ENCODE data around the gene SPEF1.
"Not testable (repeated sequence)": the region's sequence is repeated elsewhere in the genome, so short reads cannot be mapped to it uniquely, and the experiment has no call there.

The SPEF1 gene

DNA sequence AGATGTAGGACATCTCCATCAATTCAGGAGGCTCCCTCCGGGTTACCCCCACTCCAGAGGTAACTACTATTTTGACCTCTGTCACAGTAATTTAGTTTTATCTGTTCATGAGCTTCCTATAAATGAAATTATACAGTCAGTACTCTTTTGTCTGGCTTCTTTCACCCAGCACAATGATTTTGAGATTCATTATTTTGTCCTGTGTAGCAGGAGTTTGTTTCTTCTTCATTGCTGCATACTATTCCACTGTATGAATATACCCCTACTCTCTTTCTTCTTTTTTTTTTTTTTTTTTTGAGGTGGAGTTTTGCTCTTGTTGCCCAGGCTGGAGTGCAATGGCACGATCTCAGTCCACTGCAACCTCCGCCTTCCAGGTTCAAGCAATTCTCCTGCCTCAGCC lies 27.3 kb upstream of the SPEF1 start:
- no peak for DNase-seq (ENCODE audit: low spot score)

DNA sequence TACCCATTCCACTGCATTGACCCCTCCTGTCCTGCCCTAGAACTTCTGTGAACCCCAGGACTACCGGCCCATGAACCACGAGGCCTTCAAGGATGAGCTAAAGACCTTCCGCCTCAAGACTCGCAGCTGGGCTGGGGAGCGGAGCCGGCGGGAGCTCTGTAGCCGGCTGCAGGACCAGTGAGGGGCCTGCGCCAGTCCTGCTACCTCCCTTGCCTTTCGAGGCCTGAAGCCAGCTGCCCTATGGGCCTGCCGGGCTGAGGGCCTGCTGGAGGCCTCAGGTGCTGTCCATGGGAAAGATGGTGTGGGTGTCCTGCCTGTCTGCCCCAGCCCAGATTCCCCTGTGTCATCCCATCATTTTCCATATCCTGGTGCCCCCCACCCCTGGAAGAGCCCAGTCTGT lies 23.5 kb upstream of the SPEF1 start:
- no peak for DNase-seq (ENCODE audit: low spot score)

DNA sequence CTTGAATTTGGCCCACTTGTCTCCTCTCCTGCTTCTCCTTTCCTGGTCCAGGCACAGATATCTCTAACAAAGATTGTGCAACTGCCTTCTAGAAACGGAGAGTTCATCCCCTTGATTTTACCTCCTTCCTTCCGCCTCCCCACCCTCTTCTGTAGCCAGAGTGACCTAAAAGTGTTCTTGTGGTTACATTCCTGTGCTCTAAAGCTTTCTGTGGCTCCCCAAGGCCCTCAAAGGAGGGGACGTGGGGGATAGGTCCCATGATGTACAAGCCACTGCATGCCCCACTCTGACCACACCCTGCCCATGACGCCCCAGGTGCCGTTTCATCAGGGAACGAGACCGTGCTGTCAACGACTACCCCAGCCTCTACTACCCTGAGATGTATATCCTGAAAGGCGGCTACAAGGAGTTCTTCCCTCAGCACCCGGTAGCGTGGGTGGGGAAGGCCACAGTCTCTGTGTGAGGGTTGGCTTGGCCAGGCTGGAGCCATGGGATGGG lies 23.1 kb upstream of the SPEF1 start:
- no peak for DNase-seq (ENCODE audit: low spot score)

DNA sequence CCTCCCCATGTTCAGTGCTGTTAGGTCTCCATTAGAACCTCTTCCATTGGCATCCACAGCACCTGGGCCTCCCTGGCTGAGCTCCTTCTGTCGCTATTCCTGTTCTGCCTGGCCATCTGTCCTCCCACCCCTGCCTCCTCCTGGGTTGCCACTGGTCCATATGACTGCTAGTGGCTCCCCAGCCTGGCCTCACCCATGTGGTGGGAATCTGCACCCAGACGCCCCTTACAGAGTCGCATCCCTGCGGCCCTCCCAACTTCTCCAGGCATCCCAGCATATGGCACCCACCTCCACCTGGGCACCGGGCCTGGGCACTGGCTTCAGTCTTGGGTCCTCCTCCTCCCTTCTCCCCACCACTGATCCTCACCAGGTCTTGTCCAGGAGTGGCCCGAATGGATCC lies 22.6 kb upstream of the SPEF1 start:
- DNase-seq (ENCODE audit: low spot score): no peak

DNA sequence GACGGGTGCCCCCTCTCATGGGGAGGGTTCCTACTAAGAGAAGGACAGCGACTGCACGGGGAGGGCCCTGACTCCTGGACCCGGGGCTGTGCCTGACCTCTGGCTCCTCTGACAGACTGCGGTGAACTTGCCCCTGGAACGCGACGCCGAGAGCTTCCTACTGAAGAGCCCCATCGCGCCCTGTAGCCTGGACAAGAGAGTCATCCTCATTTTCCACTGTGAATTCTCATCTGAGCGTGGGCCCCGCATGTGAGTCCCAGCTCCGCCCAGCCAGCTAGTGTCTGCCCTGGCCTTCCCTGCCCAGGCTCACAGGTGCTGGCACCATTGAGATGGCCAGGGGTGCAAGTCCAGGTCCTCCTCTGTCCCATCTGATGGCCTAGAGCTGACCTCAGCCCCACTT lies 22.0 kb upstream of the SPEF1 start:
- no peak for DNase-seq (ENCODE audit: low spot score)

DNA sequence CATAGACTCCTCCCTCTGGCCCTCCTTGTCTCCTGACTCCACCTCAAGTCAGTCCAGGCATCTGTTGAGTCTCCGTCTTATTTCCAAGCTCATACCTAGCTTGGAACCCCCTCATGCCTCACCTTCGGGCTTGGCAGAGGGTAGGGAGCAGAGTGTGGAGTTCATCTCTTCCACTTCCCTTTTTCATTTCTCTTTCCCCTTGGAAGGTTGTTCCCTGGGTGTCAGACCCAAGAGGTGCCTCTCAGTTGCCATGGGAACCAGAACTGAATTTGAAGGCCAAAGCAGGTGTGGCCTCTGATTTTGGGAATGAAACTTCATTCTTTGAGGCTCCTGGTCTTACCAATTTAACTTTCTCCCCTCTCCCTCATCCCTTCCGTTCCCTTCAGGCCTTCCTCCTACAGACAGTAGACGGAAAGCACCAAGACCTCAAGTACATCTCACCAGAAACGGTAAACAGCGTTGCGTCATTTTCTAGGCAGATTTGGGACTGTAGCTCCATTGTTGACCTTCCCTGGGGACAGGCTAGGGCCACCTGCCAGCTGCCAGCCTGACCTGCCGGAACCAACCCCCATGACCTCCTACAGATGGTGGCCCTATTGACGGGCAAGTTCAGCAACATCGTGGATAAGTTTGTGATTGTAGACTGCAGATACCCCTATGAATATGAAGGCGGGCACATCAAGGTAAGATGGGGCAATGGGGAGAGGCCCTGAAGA lies 21.4 kb upstream of the SPEF1 start:
- DNase-seq (ENCODE audit: low spot score): no peak

DNA sequence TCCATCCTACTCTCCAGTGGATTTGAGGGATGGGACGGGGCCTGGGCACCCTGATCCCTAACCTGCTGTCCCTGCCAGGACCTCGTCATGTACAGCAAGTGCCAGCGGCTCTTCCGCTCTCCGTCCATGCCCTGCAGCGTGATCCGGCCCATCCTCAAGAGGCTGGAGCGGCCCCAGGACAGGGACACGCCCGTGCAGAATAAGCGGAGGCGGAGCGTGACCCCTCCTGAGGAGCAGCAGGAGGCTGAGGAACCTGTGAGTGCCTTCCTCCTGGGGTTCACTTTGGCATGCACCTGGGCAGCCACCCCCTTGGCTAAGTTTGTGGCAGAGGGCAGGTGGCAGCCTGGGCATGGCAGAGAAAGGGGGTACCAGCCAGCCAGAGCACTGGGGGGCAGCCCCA lies 20.6 kb upstream of the SPEF1 start:
- no peak for DNase-seq (ENCODE audit: low spot score)

DNA sequence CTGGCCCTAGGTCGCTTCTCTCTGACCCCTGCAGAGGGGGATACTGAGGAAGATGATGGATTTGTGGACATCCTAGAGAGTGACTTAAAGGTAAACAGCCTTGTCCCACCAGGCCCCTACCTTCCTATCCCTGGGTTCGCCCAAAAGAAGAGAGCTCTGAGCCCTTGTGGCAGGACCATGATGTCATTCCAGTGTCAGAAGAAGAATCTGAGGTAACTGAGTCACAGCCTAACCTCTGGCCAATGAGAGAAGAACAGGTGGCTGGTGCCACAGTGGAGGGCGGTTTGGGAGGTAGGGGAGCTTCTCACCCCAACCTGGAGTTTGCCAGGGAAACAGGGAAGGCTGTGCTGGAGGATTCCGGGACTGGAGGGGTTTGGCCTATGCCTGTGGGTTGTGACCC lies 20.1 kb upstream of the SPEF1 start:
- DNase-seq (ENCODE audit: low spot score): no peak

DNA sequence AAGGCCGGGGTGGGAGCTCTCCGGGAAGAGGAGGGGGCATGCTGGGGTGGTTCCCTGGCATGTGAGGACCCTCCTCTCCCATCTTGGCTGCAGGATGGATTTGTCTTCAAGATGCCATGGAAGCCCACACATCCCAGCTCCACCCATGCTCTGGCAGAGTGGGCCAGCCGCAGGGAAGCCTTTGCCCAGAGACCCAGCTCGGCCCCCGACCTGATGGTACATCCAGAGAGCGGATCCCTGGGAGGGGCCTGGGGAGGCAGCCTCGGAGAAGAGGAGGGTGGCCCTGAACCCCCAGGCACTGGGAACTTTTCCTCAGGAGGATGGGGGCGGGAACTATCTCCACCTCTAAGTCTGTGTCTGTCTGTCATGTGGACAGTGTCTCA lies 19.6 kb upstream of the SPEF1 start:
- no peak for DNase-seq (ENCODE audit: low spot score)

DNA sequence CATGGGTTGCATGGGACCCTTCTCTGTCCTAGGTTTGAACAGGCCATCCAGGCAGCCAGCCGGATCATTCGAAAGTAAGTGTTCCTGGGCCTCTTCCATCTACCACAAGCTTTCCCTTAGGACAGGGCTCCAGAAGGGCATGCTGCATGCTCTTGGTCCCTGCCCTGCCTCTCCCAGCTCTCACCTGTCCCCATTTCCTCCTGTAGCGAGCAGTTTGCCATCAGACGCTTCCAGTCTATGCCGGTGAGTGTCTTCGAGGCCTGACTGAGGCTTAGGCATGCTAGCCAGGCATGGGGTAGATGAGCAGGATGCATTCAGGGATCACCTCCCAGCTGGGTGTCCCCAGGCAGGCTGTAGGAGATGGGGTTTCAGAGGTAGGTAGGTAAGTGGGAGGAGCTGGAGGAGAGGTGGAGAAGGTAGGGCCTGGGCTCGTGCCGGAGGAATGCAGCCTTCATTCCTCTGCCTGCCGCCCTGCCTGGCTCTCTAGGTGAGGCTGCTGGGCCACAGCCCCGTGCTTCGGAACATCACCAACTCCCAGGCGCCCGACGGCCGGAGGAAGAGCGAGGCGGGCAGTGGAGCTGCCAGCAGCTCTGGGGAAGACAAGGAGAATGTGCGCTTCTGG lies 19.1 kb upstream of the SPEF1 start:
- no peak for DNase-seq (ENCODE audit: low spot score)

DNA sequence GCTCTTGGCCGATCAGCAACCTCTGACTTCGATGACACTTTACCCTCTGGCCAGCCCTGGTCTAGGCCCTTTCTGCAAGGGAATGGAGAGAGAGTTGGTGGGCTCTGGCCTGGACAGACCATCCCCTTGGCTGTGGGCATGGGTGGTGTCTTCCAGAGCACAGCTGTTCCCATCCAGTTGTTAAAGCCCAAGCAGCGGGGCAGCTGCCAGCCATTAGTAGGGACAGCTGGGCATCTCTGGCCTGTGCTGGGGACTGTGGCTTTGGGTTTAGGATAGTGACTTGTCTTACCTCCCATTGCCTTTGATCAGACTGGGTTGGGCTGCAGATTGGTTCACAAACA lies 17.6 kb upstream of the SPEF1 start:
- no peak for DNase-seq (ENCODE audit: low spot score)

DNA sequence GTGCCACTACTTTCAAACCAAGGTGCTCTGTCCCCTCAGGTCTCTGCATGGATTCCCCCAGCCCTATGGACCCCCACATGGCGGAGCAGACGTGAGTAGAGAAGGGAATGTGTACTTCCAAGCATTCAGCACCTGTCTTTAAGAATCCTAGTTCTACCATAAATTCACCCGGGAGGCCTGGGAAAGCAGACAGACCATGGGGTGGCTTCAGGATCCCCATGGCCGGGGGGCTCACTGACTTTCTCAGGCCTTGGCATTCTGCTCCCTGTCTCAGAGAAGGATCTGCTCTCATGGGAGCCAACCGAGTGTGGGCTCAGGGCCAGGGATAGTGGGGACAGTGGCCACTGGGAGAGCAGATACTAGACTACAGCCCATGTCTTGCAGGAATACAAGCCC lies 17.1 kb upstream of the SPEF1 start:
- no peak for DNase-seq (ENCODE audit: low spot score)

DNA sequence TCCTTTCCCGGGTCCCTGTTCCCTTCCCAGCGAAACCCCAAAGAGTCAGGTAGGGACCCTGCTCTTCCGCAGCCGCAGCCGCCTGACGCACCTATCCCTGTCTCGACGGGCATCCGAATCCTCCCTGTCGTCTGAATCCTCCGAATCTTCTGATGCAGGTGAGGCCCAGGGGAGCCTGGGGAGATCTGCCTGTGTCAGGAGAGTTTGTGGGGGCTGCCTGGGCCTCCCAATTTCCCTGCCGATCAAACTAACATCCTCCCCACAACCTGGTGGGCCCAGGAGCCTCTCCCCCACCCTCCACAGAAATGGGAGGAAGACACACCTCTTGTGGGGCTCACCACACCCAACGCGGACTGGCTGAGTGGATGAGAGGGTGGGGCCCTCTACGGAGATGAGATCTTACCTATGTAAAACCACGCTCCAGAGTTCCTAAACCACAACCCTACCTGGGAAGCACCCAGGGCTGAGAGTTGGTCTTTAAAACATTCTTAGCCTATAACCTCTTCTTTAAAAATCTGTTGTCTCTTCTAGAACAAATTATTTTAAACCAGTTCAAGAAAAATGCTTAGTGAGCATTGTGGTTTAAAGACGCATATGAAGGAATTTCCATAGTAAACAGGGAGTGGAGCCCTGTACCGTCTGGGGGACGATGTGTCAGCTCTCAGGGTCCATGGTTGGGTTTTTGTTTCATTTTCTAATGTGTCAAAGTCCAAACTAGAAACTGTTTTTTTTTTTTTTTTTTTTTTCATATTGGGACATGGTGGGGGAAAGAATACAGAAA lies 16.5 kb upstream of the SPEF1 start:
- DNase-seq (ENCODE audit: low spot score): peak; percentile 64

DNA sequence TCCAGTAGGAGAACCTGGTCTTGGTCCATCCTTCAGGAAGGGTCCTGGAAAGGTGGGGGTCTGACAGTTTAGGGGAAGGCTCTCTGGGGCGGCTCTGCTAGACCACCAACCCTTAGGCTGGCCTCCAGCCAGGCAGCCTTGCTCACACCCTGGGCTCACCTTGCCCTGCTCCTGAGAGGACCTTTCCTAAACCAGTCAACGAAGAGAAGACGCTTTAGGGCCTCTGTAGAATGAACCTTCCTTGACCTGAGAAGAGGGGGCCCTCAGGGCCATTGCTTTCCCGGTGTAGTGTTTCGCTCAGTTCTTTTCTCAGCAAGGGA lies 15.9 kb upstream of the SPEF1 start:
- no peak for DNase-seq (ENCODE audit: low spot score)

DNA sequence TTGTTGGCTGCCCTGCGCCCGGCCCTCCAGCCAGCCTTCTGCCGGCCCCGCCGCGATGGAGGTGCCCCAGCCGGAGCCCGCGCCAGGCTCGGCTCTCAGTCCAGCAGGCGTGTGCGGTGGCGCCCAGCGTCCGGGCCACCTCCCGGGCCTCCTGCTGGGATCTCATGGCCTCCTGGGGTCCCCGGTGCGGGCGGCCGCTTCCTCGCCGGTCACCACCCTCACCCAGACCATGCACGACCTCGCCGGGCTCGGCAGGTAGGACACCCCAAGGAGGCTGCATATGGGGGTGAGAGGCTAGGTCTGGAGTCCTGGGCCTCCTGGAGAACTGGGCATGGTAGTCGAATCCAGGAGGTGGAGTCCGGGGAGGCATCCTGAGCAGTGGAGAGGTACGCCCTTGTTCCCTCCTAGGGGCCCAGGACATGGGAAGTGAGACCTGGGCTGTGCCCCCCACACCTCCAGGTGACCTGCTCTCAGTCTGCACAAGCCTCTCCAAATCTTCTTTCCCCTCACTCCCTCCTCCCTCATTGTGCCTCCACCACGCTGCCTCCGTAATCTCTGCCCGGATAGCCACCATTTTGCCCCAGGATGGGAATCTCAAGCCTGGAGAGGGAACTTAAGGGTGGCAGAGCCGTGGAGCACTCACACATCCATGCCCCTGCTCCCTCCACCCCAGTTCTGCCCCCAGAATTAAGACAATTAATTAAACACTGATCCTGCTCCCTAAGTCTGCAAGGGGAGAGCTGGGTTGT lies 15.4 kb upstream of the SPEF1 start:
- no peak for DNase-seq (ENCODE audit: low spot score)

DNA sequence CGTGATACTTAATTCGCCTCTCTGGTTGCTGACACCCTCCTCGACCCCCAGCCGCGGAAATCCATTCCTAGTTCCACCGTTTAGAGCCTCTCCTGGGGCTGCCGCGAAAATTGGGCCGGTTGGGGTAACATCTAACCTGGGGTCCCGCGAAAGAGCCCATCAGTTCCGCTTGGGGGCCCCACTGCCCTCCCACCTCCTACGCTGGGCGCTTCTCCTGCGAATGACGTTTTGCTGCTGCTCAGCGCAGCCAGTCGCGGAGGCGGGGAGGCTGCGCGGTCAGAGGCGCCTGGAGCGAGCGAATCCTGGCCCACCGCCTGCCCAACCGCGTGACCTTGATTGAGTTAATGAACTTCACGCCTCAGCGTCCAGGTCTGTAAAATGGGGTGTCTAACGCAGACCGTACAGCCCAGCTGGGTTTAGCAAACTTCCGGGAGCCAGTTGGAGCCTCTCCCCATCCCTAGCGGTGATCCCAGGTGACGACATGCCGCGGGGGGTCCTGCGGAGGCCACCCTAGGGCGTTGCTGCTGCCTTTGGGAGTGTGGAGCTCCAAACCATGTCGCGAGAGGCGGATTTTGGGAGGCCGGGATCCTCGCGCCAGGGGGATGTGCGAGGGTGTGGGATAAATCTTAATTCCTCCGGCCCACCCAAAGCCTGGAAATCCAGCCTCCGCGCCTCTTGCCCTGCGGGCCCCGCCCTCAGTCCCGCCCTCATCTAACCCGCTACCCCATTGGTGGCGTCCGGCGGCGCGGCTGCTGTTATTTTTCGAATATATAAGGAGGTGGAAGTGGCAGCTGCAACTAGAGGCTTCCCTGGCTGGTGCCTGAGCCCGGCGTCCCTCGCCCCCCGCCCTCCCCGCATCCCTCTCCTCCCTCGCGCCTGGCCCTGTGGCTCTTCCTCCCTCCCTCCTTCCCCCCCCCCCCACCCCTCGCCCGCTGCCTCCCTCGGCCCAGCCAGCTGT lies 14.5 kb upstream of the SPEF1 start, which contains the start of gene CDC25B:
TSS of gene CDC25B (plus strand) at position 800 of the 958 bp plus-strand sequence. CDS start 222 bp downstream, outside the sequence.
- peak; percentile 88 for DNase-seq (ENCODE audit: low spot score)

DNA sequence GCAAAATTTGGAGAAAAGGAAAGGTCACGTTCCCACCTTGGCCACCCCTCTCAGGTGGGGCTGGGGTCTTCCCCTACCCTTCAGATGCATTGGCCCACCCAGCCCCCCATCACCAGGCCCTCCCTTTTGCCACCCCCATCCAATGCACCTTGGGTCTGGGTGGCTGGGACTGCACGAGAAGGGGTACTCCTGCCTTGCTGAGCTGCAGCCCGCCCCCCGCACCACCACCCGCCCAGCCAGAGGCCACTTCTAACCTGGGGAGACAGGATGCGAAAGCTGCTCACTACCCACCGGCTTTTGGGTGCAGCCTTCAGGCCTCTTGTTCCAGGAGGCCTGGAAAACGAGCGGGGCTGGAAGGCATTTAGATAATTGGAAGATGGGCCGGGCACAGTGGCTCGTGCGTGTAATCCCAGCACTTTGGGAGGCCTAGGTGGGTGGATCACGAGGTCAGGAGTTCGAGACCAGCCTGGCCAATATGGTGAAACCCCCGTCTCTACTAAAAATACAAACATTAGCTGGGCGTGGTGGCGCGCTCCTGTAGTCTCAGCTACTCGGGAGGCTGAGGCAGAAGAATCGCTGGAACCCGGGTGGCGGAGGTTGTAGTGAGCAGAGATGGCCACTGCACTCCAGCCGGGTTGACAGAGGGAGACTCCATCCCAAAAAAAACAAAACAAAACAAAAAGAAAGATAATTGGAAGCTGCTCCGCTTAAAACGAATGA lies 13.6 kb upstream of the SPEF1 start:
- DNase-seq (ENCODE audit: low spot score): no peak

DNA sequence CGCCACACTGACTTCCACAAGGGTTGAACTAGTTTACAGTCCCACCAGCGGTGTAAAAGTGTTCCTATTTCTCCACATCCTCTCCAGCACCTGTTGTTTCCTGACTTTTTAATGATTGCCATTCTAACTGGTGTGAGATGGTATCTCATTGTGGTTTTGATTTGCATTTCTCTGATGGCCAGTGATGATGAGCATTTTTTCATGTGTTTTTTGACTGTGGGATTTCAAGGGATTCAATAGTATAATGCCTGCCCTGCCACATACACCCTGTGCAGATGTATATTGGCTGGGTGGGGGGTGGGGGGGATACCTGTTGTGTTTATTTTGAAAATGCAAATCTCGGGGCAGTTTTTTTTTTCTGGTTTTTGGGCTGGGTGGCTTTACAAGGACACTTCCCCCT lies 12.9 kb upstream of the SPEF1 start:
- not testable (repeated sequence) for DNase-seq (ENCODE audit: low spot score)

DNA sequence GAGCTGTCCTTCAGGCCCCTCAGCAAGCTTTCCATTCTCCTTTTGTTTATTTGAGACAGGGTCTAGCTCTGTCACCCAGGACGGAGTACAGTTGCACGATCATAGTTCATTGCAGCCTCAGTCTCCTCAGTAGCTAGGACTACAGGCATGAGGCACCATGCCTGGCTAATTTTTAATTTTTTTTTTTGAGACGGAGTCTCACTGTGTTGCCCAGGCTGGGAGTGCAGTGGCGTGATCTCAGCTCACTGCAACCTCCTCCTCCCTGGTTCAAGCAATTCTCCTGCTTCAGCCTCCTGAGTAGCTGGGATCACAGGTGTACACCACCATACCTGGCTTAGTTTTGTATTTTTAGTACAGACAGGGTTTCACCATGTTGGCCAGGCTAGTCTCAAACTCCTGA lies 8.0 kb upstream of the SPEF1 start:
- not testable (repeated sequence) for DNase-seq (ENCODE audit: low spot score)

DNA sequence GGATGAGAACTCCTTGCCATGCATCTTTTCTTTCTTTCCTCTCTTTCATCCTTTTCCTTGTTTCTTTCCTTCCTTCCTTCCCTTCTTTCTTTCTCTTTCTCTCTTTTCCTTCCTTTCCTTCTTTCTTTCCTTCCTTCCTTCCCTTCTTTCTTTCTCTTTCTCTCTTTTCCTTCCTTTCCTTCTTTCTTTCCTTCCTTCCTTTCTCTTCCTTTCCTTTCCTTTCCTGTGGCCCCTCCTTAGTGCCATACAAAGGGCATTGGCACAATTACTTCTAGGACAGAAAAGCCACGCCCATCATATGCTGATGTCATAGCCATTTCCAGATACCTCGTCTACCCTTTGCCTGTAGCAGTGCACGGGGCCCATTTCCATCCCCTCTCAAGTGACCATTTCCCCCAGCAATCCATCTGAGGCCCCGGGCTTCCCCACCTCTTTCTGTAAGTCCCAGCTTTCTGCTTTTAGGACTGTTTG lies 7.5 kb upstream of the SPEF1 start:
- no peak for DNase-seq (ENCODE audit: low spot score)
